GM18909 (cell line): ENCODE results near the gene AATF.

Experiments
- ATAC-seq: cut with Tn5 transposase; IDR thresholded peaks from one replicate; pipeline ENCODE4 v1.9.1; 2021; ENCODE audit warnings: mild to moderate bottlenecking; ENCODE audit not compliant: unreplicated experiment, poor library complexity

The AATF gene

DNA sequence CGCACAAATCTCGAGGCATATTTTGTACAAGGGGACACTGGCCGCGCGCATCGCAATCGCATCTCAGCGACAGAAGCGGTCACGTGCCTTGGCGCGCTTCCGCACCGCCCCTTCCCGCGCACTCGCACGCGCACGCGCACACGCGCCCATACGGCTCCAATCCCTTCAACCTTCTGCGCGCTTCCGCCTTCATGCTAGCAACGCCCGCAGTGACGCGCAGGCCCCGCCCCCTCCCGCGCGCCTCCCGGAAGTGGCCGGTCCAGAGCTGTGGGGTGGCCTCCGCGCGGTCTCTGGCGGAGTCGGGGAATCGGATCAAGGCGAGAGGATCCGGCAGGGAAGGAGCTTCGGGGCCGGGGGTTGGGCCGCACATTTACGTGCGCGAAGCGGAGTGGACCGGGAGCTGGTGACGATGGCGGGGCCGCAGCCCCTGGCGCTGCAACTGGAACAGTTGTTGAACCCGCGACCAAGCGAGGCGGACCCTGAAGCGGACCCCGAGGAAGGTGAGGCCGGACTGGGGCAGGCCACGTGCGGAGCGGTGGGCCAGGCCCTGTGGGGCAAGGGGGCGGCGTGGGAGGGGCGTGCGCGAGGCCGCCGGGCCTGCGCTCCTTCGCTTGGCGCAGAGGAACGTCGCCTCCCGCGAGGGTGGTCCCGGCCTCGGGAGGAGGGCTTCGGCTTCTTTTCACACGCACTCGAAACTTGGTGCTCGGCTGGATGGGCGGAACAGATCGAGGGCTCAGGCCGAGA lies at the start of gene AATF:
TSS of gene AATF (plus strand) at position 238 of the 744 bp plus-strand sequence. CDS start at position 410, 172 bp downstream.
- peak; percentile 95 for ATAC-seq

- no peak for ATAC-seq
Measured at GRCh38 chr17:36899250-36900159, 49.2 kb upstream of the AATF start.

DNA sequence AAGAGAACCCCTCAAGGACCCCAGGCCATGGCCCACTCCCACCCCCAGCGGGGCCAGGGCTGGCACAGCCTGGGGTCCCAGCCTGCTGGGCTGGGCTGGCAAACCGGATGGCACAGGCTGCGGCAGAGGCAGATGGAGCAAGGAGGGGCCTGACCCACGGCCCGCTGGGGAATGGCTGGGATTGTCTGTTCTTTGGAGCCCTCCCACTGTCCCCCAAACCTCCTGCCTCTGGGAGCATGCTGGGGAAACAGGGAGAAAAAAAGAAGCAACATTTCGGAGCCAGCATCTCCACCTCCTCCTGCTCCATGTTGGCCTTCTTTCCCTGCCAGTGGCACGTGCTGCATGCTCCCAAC lies 48.6 kb upstream of the AATF start:
- no peak for ATAC-seq

DNA sequence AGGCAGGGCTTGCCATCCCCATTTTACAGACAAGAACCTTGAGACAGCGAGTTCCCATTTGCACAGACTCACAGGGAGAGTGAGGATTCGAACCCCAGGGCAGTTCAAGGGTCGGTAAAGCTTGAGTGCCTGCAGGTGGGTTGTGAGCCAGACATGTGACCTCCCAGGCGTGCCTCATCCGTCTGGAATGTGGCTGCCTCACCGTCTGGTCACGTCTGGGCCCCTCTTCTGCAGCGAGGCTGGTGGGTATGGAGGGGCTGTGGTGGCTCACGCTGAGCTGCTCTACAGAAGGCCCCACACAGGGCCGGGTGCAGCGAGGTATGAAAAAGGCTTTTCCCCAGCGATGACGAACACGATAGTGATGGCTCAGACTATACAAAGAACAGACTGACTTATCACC lies 47.2 kb upstream of the AATF start:
- no peak for ATAC-seq

DNA sequence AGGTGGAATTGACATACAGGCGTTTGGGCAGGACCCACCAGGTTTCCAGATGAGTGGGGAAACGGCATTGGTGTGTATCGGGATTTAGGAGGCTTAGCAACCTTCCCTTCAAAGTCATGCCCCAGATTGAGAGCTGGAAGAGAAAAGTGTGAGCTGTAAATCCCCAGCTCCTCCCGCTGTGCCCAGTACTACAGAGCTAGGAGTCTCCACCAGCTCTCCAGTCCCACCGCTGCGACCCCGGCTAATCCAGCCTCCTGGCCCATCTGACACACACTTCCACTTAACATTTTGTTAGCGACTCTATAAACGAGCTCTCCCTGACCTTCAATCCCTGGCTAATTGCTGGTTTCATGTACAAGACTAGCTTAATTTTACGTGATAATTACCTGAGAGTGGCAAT lies 41.3 kb upstream of the AATF start:
- ATAC-seq: no peak

- ATAC-seq: no peak
Measured at GRCh38 chr17:36910513-36910912, 38.2 kb upstream of the AATF start.

DNA sequence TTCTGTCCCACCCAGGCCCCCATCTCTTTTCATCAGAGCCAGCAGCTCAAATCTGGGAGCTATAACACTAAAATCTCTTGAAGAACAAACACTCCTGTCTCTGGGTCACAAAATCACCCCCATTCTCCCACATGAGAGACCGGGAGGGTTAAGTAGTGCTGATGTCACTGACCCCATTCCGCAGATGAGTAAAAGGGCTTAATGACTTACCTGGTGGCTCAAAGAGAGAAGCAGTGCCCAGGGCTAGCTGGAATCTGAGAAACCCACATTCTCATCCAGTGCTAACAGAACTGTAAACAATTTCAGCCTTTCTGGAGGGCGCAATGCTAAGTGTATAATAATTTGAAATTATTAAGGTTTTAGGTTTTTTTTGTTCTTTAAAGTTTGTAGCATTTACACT lies 37.8 kb upstream of the AATF start:
- ATAC-seq: no peak

GRCh38 chr17:36913132-36913531 lies 35.6 kb upstream of the AATF start:
- ATAC-seq: no peak

DNA sequence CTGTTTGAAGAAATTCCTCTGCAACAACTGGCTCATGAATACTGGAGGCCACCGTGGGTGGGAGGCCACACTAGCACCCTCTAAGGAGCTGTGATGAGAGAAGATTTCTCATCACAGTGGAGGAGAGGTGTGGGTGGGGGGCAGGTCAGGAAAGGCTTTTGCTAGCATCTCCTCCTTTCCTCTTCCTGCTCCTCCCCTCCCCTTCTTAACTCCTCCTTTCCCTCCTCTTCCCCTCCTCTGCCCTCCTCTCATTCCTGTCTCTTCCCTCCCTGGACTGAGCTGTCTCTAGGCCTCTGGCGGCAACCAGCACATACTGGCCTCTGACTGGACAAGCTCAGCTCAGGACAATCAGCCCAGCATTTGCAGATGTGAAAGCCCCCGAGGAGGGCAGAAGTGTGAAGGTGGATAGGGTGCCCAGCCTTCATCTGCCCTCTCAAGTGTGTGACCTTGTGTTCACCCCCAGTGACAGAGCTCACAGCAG lies 30.5 kb upstream of the AATF start:
- ATAC-seq: no peak

GRCh38 chr17:36919407-36919968 lies 29.3 kb upstream of the AATF start:
- no peak for ATAC-seq

DNA sequence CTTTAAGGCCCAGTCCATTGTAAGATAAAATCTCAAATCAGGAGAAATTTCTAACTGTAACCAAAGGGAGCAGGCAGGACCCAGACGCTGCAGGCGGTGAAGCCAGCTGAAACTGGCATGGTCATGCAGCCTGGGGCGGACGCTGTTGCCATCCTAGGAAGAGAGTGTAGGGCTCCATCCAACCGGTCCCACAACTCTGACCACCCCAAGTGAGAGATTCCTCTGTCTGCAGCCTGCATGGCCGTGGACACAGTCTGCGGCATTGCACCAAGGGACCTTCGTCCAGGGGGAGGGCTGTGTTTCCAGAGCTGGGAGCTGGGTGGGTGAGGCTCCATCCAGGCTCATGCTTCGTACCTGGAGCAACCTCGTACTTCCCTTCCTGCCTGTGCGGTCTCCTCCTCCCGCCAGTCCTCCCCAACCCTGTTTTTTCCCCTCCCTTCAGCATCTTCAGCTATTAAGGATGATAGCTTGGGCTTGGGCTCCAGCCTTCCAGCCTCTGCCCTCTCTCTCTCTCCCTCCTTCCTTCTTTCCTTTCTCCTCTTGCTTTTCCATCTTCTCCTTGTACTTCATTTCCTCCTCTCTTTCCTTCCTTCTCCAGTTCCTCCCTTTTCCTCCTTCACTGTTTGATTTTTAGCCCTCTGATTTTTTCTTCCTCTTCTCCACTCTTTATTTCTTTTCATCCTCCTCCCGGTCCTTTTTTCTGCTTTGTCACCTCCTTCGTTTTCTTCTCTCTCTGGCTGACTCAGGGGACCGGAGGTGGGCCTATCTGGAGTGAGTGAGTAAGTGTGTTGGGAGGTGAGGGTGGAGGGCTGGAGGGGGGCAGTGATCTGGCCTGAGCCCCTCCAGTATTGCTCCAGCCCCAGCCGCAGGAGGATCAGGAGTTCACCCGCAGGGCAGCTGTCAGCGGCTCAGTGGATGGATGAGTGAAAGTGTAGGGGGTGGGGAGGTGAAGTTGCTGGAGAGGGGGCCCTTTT lies 28.4 kb upstream of the AATF start:
- ATAC-seq: no peak

DNA sequence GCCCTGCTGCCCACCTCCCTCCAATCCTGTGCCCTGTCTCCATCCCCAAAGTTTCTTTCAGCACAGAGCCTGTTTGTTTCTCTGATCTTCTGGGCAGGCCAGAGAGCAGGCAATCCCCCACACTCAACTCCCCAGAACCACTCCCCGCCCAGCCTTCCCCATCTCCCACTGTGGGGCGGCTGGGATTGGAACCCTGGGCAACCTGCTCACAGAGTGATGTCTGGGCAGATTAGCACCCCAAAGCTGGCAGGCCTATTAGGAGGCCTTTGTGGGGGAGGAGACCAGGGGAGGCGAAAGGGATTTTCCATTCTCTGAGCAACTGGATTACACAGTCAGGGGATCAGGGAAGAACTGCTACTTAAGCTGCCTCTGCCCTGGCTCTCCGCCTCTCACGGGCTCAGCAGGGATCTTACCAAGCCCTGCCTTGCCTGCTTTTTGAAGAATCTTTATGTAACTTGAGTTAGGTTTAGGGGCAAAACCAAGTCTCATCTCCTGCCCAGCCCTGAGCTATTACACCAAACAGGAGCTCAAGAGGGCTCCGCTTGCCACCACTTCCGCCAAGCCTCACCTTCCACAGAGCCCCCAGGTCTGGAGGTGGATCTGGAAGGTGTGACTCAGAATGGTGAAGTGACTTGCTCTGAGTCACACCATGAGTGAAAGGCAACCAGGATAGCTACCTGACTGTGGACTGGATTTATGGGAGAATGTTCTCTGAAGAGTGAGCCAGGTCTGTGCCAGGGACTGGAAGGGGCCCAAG lies 27.5 kb upstream of the AATF start:
- no peak for ATAC-seq

DNA sequence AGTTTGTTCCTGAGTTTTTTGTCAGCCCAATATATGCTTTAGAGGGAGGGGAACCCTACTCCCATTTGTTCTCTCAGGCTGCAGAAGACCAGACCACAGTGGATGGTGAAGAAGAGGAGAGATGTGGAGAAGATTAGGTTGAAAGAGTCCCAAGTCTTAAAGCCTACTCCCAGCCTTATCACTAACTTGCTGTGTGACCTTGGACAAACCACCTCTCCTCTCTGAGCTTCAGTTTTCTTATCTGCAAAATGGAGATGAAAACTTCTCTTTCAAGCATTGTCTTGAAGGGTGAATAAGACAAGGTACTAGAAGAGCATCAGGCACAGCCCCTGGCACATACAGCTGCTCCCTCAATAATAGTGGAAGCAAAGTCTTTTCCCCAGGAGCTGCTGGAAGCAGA lies 26.6 kb upstream of the AATF start:
- ATAC-seq: no peak

- ATAC-seq: no peak
Measured at GRCh38 chr17:36923814-36924221, 24.9 kb upstream of the AATF start.

- no peak for ATAC-seq
Measured at GRCh38 chr17:36926226-36926625, 22.5 kb upstream of the AATF start.

DNA sequence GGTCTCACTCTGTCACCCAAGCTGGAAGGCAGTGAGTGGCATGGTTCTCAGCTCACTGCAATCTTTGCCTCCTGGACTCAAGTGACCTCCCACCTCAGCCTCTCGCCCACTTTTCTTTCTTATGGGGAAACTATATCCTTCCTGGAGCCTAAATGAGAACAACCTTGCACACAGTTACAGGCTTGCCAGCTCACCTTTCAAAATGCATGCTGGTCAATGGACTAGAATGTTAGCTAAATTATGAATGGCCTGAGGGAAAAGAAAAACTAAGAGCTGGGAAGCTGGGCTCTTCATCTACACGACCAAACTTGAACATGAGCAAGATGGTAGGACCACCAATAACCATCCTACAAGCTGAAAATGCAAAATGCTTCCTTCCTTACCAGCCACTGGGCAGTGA lies 22.1 kb upstream of the AATF start:
- no peak for ATAC-seq

GRCh38 chr17:36928471-36929345 lies 20.0 kb upstream of the AATF start:
- ATAC-seq: no peak

DNA sequence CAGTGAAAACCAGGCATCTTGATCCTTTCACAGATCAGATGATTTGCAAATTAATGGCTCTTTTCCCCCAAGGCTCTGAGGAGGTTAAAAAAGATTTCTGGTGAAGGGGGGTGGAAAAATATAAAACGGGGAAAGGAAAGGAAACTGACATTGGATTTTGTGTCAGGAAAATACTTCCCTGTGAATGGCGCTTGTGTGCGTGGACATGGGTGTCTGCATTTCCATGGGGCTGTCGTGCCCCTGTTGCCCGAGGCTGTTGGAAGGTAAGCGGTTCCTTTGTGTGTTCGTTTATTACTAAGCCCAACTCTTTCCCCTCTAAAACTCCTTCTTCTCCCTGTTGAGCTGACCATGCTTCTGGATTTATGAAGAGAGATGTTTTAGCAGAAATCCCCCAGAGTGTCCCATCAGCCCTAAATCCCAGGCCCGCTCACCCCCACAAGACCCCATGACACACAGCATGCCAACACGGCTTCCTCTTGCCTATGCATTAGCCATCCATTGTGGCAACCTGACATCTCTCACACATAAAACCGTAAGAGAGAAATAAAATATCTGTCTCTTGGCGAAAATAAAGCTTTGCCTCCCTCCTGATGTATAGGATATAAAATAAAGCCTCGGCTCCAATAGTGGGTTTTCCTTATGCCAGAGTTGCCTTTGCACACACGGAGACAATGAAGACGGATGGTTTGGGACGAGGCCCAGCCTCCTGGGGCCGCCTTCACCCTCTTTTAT lies 18.7 kb upstream of the AATF start:
- ATAC-seq: no peak
